HuH-7.5 (cell line): ENCODE measurements around the gene BBS1.
A peak's percentile ranks its signal among the peaks of the same experiment; 100 is the strongest.

Experiments used
- DNase-seq: peaks from one replicate; pipeline ENCODE4 v3.0.0; 2011; ENCODE audit warnings: low spot score

Gene BBS1

GRCh38 chr11:66477263-66478201 is 32.9 kb upstream of the BBS1 start:
- DNase-seq = no peak

- peak; percentile 98 for DNase-seq
Measured at GRCh38 chr11:66478729-66479393, 31.6 kb upstream of the BBS1 start.

- peak; percentile 100 for DNase-seq
Measured at GRCh38 chr11:66479394-66480116, 30.9 kb upstream of the BBS1 start.

- DNase-seq = peak; percentile 100
Measured at GRCh38 chr11:66480117-66480938, 30.1 kb upstream of the BBS1 start, which contains the start of gene DPP3. Gene DPP3, plus strand, starts transcription at chr11:66480434. Its CDS starts 1,767 bp downstream, at chr11:66482201.

GRCh38 chr11:66484806-66485380 is 25.5 kb upstream of the BBS1 start:
- no peak for DNase-seq

GRCh38 chr11:66488957-66489356 is 21.5 kb upstream of the BBS1 start:
- no peak for DNase-seq

GRCh38 chr11:66489636-66490035 is 20.8 kb upstream of the BBS1 start:
- no peak for DNase-seq

GRCh38 chr11:66491315-66491935 is 19.0 kb upstream of the BBS1 start:
- peak; percentile 90 for DNase-seq

GRCh38 chr11:66492161-66492865 is 18.1 kb upstream of the BBS1 start:
- DNase-seq = no peak

- no peak for DNase-seq
Measured at GRCh38 chr11:66493130-66493529, 17.3 kb upstream of the BBS1 start.

- no peak for DNase-seq
Measured at GRCh38 chr11:66494458-66494857, 16.0 kb upstream of the BBS1 start.

- DNase-seq = no peak
Measured at GRCh38 chr11:66494935-66495334, 15.5 kb upstream of the BBS1 start.

GRCh38 chr11:66495401-66495854 is 15.0 kb upstream of the BBS1 start:
- peak; percentile 75 for DNase-seq

- DNase-seq = no peak
Measured at GRCh38 chr11:66497206-66497605, 13.2 kb upstream of the BBS1 start.

- no peak for DNase-seq
Measured at GRCh38 chr11:66498506-66498905, 11.9 kb upstream of the BBS1 start.

GRCh38 chr11:66505276-66505816 is 5.1 kb upstream of the BBS1 start:
- DNase-seq = no peak

GRCh38 chr11:66509131-66509561 is 1.3 kb upstream of the BBS1 start:
- no peak for DNase-seq

- no peak for DNase-seq
Measured at GRCh38 chr11:66510990-66511339, 530 bp downstream of the BBS1 start.

- DNase-seq = no peak
Measured at GRCh38 chr11:66523611-66524010, 13.2 kb downstream of the BBS1 start.
